Transverse colon (tissue), 4 donors: ENCODE measurements around the gene LHX3. TPM values are rescaled to one million over a fixed set of nuclear protein-coding genes. Genes with fewer than 3 reads are reported as not detected.

Experiments used
- DNase-seq: peaks from one replicate; pipeline ENCODE4 v3.0.0-alpha.2; 2019
- H3K27ac ChIP-seq, 4 donors: fragments of 200-600 bp; sonication (generic); 2 replicates each; pipeline ENCODE4 v1.5.1; 2016 to 2018; ENCODE audit warnings: inconsistent platforms in 4 of 4
- H3K27me3 ChIP-seq: fragments of 200-600 bp; sonication (generic); 2 replicates; pipeline ENCODE4 v1.5.1; 2017; ENCODE audit warnings: inconsistent platforms
- H3K36me3 ChIP-seq, 4 donors: fragments of 200-600 bp; sonication (generic); 2 replicates each; pipeline ENCODE4 v1.5.1; 2017 to 2019; ENCODE audit warnings: inconsistent platforms in 4 of 4
- H3K4me1 ChIP-seq, 4 donors: fragments of 200-600 bp; sonication (generic); 2 replicates each; pipeline ENCODE4 v1.5.1; 2017 to 2020; ENCODE audit warnings: inconsistent platforms in 4 of 4
- H3K4me3 ChIP-seq, 4 donors: fragments of 200-600 bp; sonication (generic); 1 replicate in 1 of 4; 2 replicates in 3 of 4; pipeline versions ENCODE4 v1.5.1 to v1.6.1; 2017 to 2019; ENCODE audit warnings: inconsistent platforms in 4 of 4
- H3K9me3 ChIP-seq, 2 donors: fragments of 200-600 bp; sonication (generic); 2 replicates each; pipeline ENCODE4 v1.5.1; 2017 to 2019; ENCODE audit warnings: inconsistent platforms in 2 of 2
- CTCF ChIP-seq, 5 experiments: fragments of 200-600 bp in 3 of 5; fragments of 450-650 bp in 2 of 5; sonication (generic) in 3 of 5; IDR thresholded peaks; 1 replicate in 2 of 5; 2 replicates in 3 of 5; pipeline ENCODE4 v1.5.1; 2016 to 2017; ENCODE audit warnings: antibody characterized with exemption in 5 of 5, inconsistent platforms in 3 of 5, mild to moderate bottlenecking in 2 of 5, moderate library complexity in 1 of 5
- EP300 ChIP-seq: sonication (generic); formaldehyde crosslinking; IDR thresholded peaks from one replicate; pipeline ENCODE4 v1.6.1; 2017; ENCODE audit warnings: antibody characterized with exemption, low read depth
- POLR2A ChIP-seq: fragments of 450-650 bp; IDR thresholded peaks from one replicate; pipeline ENCODE4 v1.6.1; 2016; ENCODE audit warnings: antibody characterized with exemption, mild to moderate bottlenecking, moderate library complexity
- POLR2AphosphoS5 ChIP-seq, 3 donors: sonication (generic); formaldehyde crosslinking; IDR thresholded peaks; one replicate each; pipeline ENCODE4 v1.6.1; 2016; ENCODE audit warnings: antibody characterized with exemption in 3 of 3
- WGBS, 2 donors: methylation state at CpG; one replicate each; pipeline ENCODE4 v1.1.5; 2018; ENCODE audit warnings: low coverage in 1 of 2; 5-methylcytosine and 5-hydroxymethylcytosine counted together
- in situ Hi-C, 4 donors: fragments of 200-750 bp; cut with MboI; loops; one replicate each; pipeline versions ENCODE4 v1.15.0 to v1.15.1; 2017; ENCODE audit warnings: low sequenced_read_pairs in 3 of 4, low pct_ligation_motif_present in 1 of 4, low pct_unique_long_range_greater_than_20kb in 1 of 4
- intact Hi-C: fragments of 100-400 bp; cut with DNase I; formaldehyde crosslinking; loops from one replicate; pipeline ENCODE4 v1.15.1; 2023; ENCODE audit warnings: low total_unique reads
- total RNA-seq, 4 donors: library from RNA; depleted of rRNA; stranded (reverse); fragments of >200 nt; gene quantifications; one replicate each; pipeline ENCODE4 v1.1.0, GENCODE V29; 2016

LHX3 gene
- total RNA-seq, 4 donors from 2014 or later = not detected

DNA sequence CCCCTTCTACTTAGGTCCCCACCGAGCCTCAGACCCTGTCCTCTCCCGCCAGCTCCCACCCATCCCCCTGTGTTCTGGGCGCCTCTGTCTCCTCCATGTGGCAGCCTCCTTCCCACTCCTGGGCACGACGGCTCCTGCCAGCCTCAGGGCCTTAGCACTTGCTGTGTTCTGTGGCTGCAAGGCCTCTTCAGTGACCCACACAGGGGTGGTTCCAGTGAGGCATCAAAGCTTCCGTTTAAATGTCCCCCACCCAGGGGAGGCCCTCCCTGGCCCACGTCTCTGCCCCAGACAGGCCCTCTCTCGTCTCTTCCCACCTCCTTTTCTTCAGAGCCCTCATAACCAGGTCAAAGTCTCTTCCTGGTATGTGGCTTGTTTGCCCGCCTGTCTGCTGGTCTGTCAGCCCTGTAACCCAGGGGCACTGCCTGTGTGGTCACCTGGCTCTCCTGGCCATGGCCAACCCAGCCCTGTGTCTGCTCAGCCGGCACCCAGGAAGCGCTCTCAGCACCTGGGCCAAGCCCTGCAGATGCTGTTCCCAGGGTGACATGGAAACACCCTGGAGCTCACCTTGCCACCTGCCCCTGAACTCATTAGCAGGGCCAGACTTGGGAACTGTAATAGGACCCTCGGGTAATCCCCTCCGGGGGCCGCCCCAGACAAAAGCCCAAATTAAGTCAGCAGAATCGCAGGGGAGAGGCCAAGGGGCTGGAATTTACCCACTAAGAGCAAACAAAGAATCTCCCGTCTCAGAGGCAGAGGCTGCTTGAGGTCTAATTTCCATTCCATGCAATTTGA lies 33.7 kb downstream of the LHX3 start:
- WGBS, 2 donors = 26 to 33% methylated on average over 4 to 16 of the region's 16 CpGs
- intact Hi-C loops (no loop called here), in situ Hi-C loops (loop anchor here in 1 of 4 donors (10.0 kb wide), 1 partner anchor 114 kb away; no protein-coding TSS in a partner anchor)
- H3K4me3 ChIP-seq = no peak overlapping the region
- peaks cover 44% of the 10 kb centered on the region for H3K27me3 ChIP-seq
- DNase-seq = no peak
- no peaks in the 10 kb centered on the region for H3K4me1 ChIP-seq
- no peaks in the 10 kb centered on the region for H3K36me3 ChIP-seq
- no peak overlapping the region for H3K27ac ChIP-seq
- H3K9me3 ChIP-seq = no peaks in the 10 kb centered on the region
- no peak for TF ChIP-seq POLR2A

GRCh38 chr9:136170006-136170901 lies 34.7 kb downstream of the LHX3 start:
- intact Hi-C loops (no loop called here), in situ Hi-C loops (loop anchor here in 1 of 4 donors (10.0 kb wide), 1 partner anchor 115 kb away; no protein-coding TSS in a partner anchor)
- Histone ChIP-seq H3K9me3 (no peaks in the 10 kb centered on the region), H3K36me3 (no peaks in the 10 kb centered on the region), H3K27me3 (peaks cover 44% of the 10 kb centered on the region), H3K4me3 (no peak overlapping the region), H3K27ac (no peak overlapping the region), H3K4me1 (no peaks in the 10 kb centered on the region)
- TF ChIP-seq EP300 (no peak), CTCF (IDR thresholded peaks at IDR 0.05) (peak; percentile 44 to 57 (median 50)), POLR2A (no peak)
- peak; percentile 47 for DNase-seq
- 50% methylated on average over 22 of the region's 28 CpGs; no CpG with 5 or more reads in 1 of the 2 donors for WGBS, 2 donors

DNA sequence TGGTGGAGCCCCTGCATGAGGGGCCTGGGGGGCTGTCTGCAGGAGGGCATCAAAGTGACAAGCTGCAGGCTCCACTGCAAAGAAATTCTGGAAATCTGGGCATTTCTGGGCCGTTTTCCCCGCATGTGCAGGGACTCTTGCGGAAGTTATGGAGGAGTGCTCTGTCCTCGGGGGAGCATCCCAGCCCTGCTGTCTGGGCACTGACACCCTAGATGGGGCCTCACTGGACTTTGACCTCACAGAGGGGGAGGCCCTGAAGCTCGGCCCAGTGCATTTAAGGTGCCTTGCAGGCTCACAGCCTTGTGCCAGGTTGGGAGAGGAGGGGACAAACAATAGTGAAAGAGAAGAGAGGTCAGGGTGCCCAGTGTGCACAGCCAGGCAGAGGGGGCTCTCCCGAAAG lies 35.4 kb downstream of the LHX3 start:
- in situ Hi-C loops = loop anchor here in 2 of 4 donors (10.0 kb wide), 2 partner anchors 105 to 115 kb away; no protein-coding TSS in a partner anchor
- TF ChIP-seq CTCF (IDR thresholded peaks at IDR 0.05) = no peak
- TF ChIP-seq POLR2AphosphoS5 (IDR thresholded peaks at IDR 0.05) = no peak
- TF ChIP-seq EP300 = no peak
- no peak for TF ChIP-seq POLR2A
- H3K27ac ChIP-seq = no peak overlapping the region
- no peak overlapping the region for H3K4me3 ChIP-seq
- H3K27me3 ChIP-seq = peaks cover 44% of the 10 kb centered on the region
- DNase-seq = no peak
- no peaks in the 10 kb centered on the region for H3K36me3 ChIP-seq
- intact Hi-C loops = loop anchor here (10.0 kb wide), 1 partner anchor 115 kb away; no protein-coding TSS in a partner anchor
- WGBS, 2 donors = 51% methylated on average over 6 of the region's 6 CpGs; no CpG with 5 or more reads in 1 of the 2 donors
- H3K9me3 ChIP-seq = no peaks in the 10 kb centered on the region
- no peaks in the 10 kb centered on the region for H3K4me1 ChIP-seq

DNA sequence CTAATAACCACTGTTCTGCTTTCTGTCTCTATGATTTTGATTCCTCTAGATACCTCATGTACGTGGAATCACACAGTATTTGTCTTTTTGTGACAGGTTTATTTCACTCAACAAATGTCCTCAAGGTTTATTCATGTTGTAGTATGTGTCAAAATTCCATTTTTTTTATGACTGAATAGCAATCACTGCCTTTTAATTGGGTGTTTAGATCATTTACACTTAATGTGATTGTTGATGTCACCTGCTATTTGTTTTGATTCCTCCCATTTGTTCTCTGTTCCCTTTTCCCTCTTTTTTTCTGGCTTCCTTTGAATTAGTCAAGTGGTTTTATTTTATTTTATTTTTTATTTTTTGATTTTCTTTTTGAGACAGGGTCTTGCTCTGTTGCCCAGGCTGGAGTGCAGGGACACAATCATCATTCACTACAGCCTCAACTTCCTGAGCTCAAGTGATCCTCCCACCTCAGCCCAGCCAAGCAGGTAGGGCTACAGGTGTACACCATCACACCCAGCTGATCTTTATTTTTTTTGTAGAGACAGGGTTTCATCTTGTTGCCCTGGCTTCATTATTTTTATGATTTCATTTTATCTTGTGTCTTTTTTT lies 41.6 kb downstream of the LHX3 start:
- no peak for TF ChIP-seq POLR2A
- no peak for TF ChIP-seq EP300
- no peak overlapping the region for H3K4me3 ChIP-seq
- H3K4me1 ChIP-seq = no peaks in the 10 kb centered on the region
- 37 to 44% methylated on average over 1 of the region's 1 CpG for WGBS, 2 donors
- in situ Hi-C loops = loop anchor here in 2 of 4 donors (10.0 kb wide), 2 partner anchors 111 to 121 kb away; no protein-coding TSS in a partner anchor
- H3K27ac ChIP-seq = no peak overlapping the region
- peaks cover 9% of the 10 kb centered on the region for H3K27me3 ChIP-seq
- peaks cover 0 to 4% of the 10 kb centered on the region in 2 donors for H3K9me3 ChIP-seq
- intact Hi-C loops = loop anchor here (10.0 kb wide), 1 partner anchor 121 kb away; no protein-coding TSS in a partner anchor
- no peak for DNase-seq
- no peaks in the 10 kb centered on the region for H3K36me3 ChIP-seq
